Right lobe of liver (tissue), 4 donors: ENCODE results near the gene PTPRT.

Experiments
- POLR2A ChIP-seq: fragments of 450-650 bp; IDR thresholded peaks from one replicate; pipeline ENCODE4 v1.6.1; 2017; ENCODE audit warnings: antibody characterized with exemption, mild to moderate bottlenecking
- TF ChIP-seq, protein P1 (sequence below), 4 donors: fragments of 200-600 bp in 3 of 4; fragments of 450-650 bp in 1 of 4; IDR thresholded peaks; one replicate each; pipeline versions ENCODE4 v1.5.1 to v1.8.0; 2016 to 2022; ENCODE audit warnings: antibody characterized with exemption in 4 of 4, mild to moderate bottlenecking in 2 of 4
- donor health status: DM: no; HTN: no; CAD: no.
- donor health status: DM: no; HTN: no; CAD: no.
- donor health status: DM: no; HTN: yes; CAD: no.

GRCh38 chr20:42740226-42740870 is 449.4 kb downstream of the PTPRT start:
- TF ChIP-seq, protein P1, sequence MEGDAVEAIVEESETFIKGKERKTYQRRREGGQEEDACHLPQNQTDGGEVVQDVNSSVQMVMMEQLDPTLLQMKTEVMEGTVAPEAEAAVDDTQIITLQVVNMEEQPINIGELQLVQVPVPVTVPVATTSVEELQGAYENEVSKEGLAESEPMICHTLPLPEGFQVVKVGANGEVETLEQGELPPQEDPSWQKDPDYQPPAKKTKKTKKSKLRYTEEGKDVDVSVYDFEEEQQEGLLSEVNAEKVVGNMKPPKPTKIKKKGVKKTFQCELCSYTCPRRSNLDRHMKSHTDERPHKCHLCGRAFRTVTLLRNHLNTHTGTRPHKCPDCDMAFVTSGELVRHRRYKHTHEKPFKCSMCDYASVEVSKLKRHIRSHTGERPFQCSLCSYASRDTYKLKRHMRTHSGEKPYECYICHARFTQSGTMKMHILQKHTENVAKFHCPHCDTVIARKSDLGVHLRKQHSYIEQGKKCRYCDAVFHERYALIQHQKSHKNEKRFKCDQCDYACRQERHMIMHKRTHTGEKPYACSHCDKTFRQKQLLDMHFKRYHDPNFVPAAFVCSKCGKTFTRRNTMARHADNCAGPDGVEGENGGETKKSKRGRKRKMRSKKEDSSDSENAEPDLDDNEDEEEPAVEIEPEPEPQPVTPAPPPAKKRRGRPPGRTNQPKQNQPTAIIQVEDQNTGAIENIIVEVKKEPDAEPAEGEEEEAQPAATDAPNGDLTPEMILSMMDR (IDR thresholded peaks at IDR 0.05), result no peak
- no peak for TF ChIP-seq POLR2A
